Measurements from ENCODE around the gene ANKS3. TPM values are rescaled to one million over a fixed set of nuclear protein-coding genes. Genes with fewer than 3 reads are reported as not detected.

The ANKS3 gene
- 18.6 and 27.8 TPM in 2 replicates for total RNA-seq

GRCh38 chr16:4734063-4734729, at the start of gene ANKS3, which contains the start of gene DNAAF8:
ANKS3 (minus strand) TSS chr16:4734271; CDS start chr16:4730149, 4,122 bp downstream.
DNAAF8 (plus strand) TSS chr16:4734537; CDS start chr16:4736515, 1,978 bp downstream.

GRCh38 chr16:4766875-4767628, 33.0 kb upstream of the ANKS3 start, which contains the start of gene ZNF500:
ZNF500 (minus strand) TSS chr16:4767162; CDS start chr16:4765978, 1,184 bp downstream.

GRCh38 chr16:4693296-4693955, 40.6 kb downstream of the ANKS3 start, which contains the start of gene NUDT16L1:
NUDT16L1 (plus strand) TSS chr16:4693562; CDS start chr16:4693727, 165 bp downstream.

Other genes starting within 250 kb of the ANKS3 start
- gene CDIP1, start 195.5 kb downstream of the ANKS3 start, total RNA-seq: 18.6 and 19.9 TPM in 2 replicates
- under 0.01 and 0.13 TPM in 2 replicates for gene C16orf96, start 177.9 kb downstream of the ANKS3 start, total RNA-seq
- gene UBALD1, start 119.4 kb downstream of the ANKS3 start, total RNA-seq: 13.5 and 17.5 TPM in 2 replicates
- 52.8 and 60.6 TPM in 2 replicates for gene MGRN1, start 109.4 kb downstream of the ANKS3 start, total RNA-seq
- 36.3 and 54.4 TPM in 2 replicates for gene NUDT16L1, start 40.7 kb downstream of the ANKS3 start, total RNA-seq
- gene DNAAF8, start 266 bp upstream of the ANKS3 start, total RNA-seq: 0.63 and 0.81 TPM in 2 replicates
- gene ZNF500, start 32.9 kb upstream of the ANKS3 start, total RNA-seq: 8.8 and 15.7 TPM in 2 replicates
- not detected in 2 replicates for gene SEPTIN12, start 54.1 kb upstream of the ANKS3 start, total RNA-seq
- gene SMIM22, start 61.1 kb upstream of the ANKS3 start, total RNA-seq: not detected in 2 replicates
- gene ROGDI, start 68.4 kb upstream of the ANKS3 start, total RNA-seq: 25.9 and 45.0 TPM in 2 replicates
- 37.8 and 38.3 TPM in 2 replicates for gene GLYR1, start 113.0 kb upstream of the ANKS3 start, total RNA-seq
- 26.9 and 30.3 TPM in 2 replicates for gene UBN1, start 113.2 kb upstream of the ANKS3 start, total RNA-seq
- 2.0 and 23.8 TPM in 2 replicates for gene PPL, start 202.9 kb upstream of the ANKS3 start, total RNA-seq
- gene SEC14L5, start 224.1 kb upstream of the ANKS3 start, total RNA-seq: under 0.01 and 0.13 TPM in 2 replicates

Measured in mesangial cell (primary cell).